Endothelial cell of umbilical vein (primary cell): ENCODE data around the gene MXD4. TPM values are rescaled to one million over a fixed set of nuclear protein-coding genes. Genes with fewer than 3 reads are reported as not detected.

Experiments used
- BruUV-seq: library from RNA; stranded (reverse); fragments of 400-500 nt; replicated peaks from 2 replicates; lab custom pipeline; 2021; lab: Mats Ljungman, UMichigan
- CTCF ChIA-PET: fragments of 300-600, 350-600 bp; sonication (Branson Sonifier 250); formaldehyde crosslinking; loops from one replicate; lab custom pipeline; 2021; ENCODE audit warnings: antibody characterized with exemption, inconsistent platforms; lab: Charles Lee
- POLR2A ChIA-PET: fragments of 300-600, 350-600 bp; sonication (Branson Sonifier 250); formaldehyde crosslinking; loops from one replicate; lab custom pipeline; 2021; ENCODE audit warnings: antibody characterized with exemption, inconsistent platforms; lab: Charles Lee
- DNase-seq: peaks from one replicate; pipeline ENCODE4 v3.0.0-alpha.2; 2011; ENCODE audit warnings: low read depth, low spot score
- FAIRE-seq: peaks from 2 replicates; lab custom pipeline; 2011; peaks lifted over from hg19 to GRCh38; lab: Jason Lieb, UNC
- H2AFZ ChIP-seq: 2 replicates; pipeline ENCODE4 v1.6.0; 2012; ENCODE audit warnings: low read depth, low read length, control low read depth, inconsistent platforms
- H3K27ac ChIP-seq: 2 replicates; pipeline ENCODE4 v1.5.1; 2011; ENCODE audit warnings: low read depth, mild to moderate bottlenecking, control low read depth, low read length, moderate library complexity; ENCODE audit not compliant: insufficient read depth
- H3K27me3 ChIP-seq, 2 experiments: 2 replicates each; pipeline versions ENCODE4 v1.6.0 to v1.6.1; 2011; ENCODE audit warnings: low read length in 2 of 2, mixed read lengths in 1 of 2; ENCODE audit not compliant: control insufficient read depth in 2 of 2, insufficient read depth in 2 of 2
- H3K36me3 ChIP-seq, 2 experiments: 2 replicates in 1 of 2; 3 replicates in 1 of 2; pipeline ENCODE4 v1.5.1; 2011; ENCODE audit warnings: low read length in 2 of 2, mild to moderate bottlenecking in 1 of 2, moderate library complexity in 1 of 2; ENCODE audit not compliant: control insufficient read depth in 2 of 2, insufficient read depth in 2 of 2; ENCODE audit errors: extremely low read depth in 1 of 2
- H3K4me1 ChIP-seq: 3 replicates; pipeline ENCODE4 v1.5.1; 2011; ENCODE audit warnings: mild to moderate bottlenecking, low read length; ENCODE audit not compliant: control insufficient read depth, insufficient read depth; ENCODE audit errors: extremely low read depth
- H3K4me2 ChIP-seq: 2 replicates; pipeline ENCODE4 v1.6.1; 2011; ENCODE audit warnings: low read length, control low read depth, mixed read lengths; ENCODE audit not compliant: insufficient read depth
- H3K4me3 ChIP-seq, 3 experiments: fragments of 200-600 bp in 1 of 3; sonication (generic), shearing (Covaris generic) in 1 of 3; replicated peaks in 1 of 3; 2 replicates each; pipeline ENCODE4 v1.5.1; 2011 to 2016; ENCODE audit warnings: control low read depth in 3 of 3, low read length in 3 of 3, mild to moderate bottlenecking in 2 of 3, inconsistent platforms in 1 of 3, low read depth in 1 of 3, moderate library complexity in 1 of 3; ENCODE audit not compliant: insufficient read depth in 1 of 3
- H3K79me2 ChIP-seq: 2 replicates; pipeline ENCODE4 v1.6.0; 2012; ENCODE audit warnings: low read length, inconsistent platforms; ENCODE audit not compliant: control insufficient read depth, insufficient read depth
- H3K9ac ChIP-seq: replicated peaks from 2 replicates; pipeline ENCODE3; 2011; ENCODE audit warnings: low read length, control low read depth; ENCODE audit not compliant: insufficient read depth; ENCODE audit errors: extremely low read depth
- H3K9me1 ChIP-seq: replicated peaks from 3 replicates; pipeline ENCODE4 v1.6.0; 2011; ENCODE audit warnings: mild to moderate bottlenecking, low read length; ENCODE audit not compliant: control insufficient read depth, insufficient read depth; ENCODE audit errors: extremely low read depth
- H3K9me3 ChIP-seq: replicated peaks from 2 replicates; pipeline ENCODE4 v1.5.1; 2012; ENCODE audit warnings: low read length, inconsistent platforms; ENCODE audit not compliant: control insufficient read depth, insufficient read depth
- H4K20me1 ChIP-seq: replicated peaks from 2 replicates; pipeline ENCODE3; 2011; ENCODE audit warnings: mild to moderate bottlenecking, low read length; ENCODE audit not compliant: control insufficient read depth, insufficient read depth; ENCODE audit errors: extremely low read depth
- EZH2 ChIP-seq: IDR thresholded peaks from 2 replicates; pipeline ENCODE4 v1.6.1; 2012; ENCODE audit warnings: borderline replicate concordance, low read depth, mild to moderate bottlenecking, moderate library complexity, low read length, inconsistent platforms; ENCODE audit not compliant: severe bottlenecking
- FOS ChIP-seq: IDR thresholded peaks from 2 replicates; pipeline ENCODE4 v1.6.1; 2011; ENCODE audit warnings: mild to moderate bottlenecking, low read length, moderate library complexity, borderline replicate concordance; ENCODE audit not compliant: insufficient read depth
- GATA2 ChIP-seq: IDR thresholded peaks from 2 replicates; pipeline ENCODE4 v1.7.0; 2011; ENCODE audit warnings: low read depth, mild to moderate bottlenecking, moderate library complexity, mixed read lengths, low read length; ENCODE audit not compliant: insufficient read length, insufficient read depth
- JUN ChIP-seq: IDR thresholded peaks from 2 replicates; pipeline ENCODE4 v1.6.1; 2011; ENCODE audit warnings: borderline replicate concordance, low read depth; ENCODE audit not compliant: insufficient read length, insufficient read depth
- MYC ChIP-seq: IDR thresholded peaks from one replicate; pipeline ENCODE4 v1.6.1; 2011; ENCODE audit warnings: mild to moderate bottlenecking, low read depth, low read length
- POLR2A ChIP-seq: IDR thresholded peaks from 2 replicates; pipeline ENCODE4 v1.6.1; 2012; ENCODE audit warnings: low read depth, mild to moderate bottlenecking, control low read depth, low read length
- POLR2AphosphoS5 ChIP-seq: IDR thresholded peaks from 2 replicates; pipeline ENCODE4 v1.6.1; 2012; ENCODE audit warnings: low read depth, mild to moderate bottlenecking, control low read depth, low read length, moderate library complexity; ENCODE audit not compliant: insufficient read depth
- dilution Hi-C: fragments of 300-500 bp; cut with MboI; formaldehyde crosslinking; loops from one replicate; pipeline ENCODE4 v1.15.0; 2019; ENCODE audit warnings: low sequenced_read_pairs; ENCODE audit not compliant: extremely low pct_ligation_motif_present
- intact Hi-C: fragments of 100-400 bp; cut with micrococcal nuclease; formaldehyde crosslinking; loops from one replicate; pipeline ENCODE4 v1.10.0; 2022
- polyA plus RNA-seq, 4 experiments: library from polyadenylated mRNA; depleted of rRNA in 3 of 4; stranded (reverse) in 3 of 4; unstranded in 1 of 4; fragments of >200 nt; gene quantifications; 2 replicates each; pipeline versions ENCODE4 v1.2.1 to v1.2.3, GENCODE V29; 2011 to 2012; ENCODE audit warnings: missing spikeins in 1 of 4
- total RNA-seq: library from RNA; stranded (reverse); gene quantifications from 2 replicates; pipeline ENCODE4 v1.2.3, GENCODE V29; 2021
- TF ChIP-seq, protein P1 (sequence below), 2 donors: IDR thresholded peaks; 1 replicate in 1 of 2; 2 replicates in 1 of 2; pipeline ENCODE4 v1.5.1; 2011; ENCODE audit warnings: low read length in 2 of 2, mild to moderate bottlenecking in 2 of 2, moderate library complexity in 2 of 2, control low read depth in 1 of 2, inconsistent platforms in 1 of 2, low read depth in 1 of 2; ENCODE audit not compliant: insufficient read depth in 1 of 2; ENCODE audit errors: extremely low read depth in 1 of 2
- TF ChIP-seq, protein P2 (sequence below): IDR thresholded peaks from 2 replicates; pipeline ENCODE4 v1.6.1; 2011; ENCODE audit not compliant: insufficient read depth, insufficient read length

MXD4 gene
- total and polyA plus RNA-seq, 2 donors (not counting 3 experiments of a cell fraction or from before 2014, with no cell fraction given): 62.7 to 74.1 TPM

DNA sequence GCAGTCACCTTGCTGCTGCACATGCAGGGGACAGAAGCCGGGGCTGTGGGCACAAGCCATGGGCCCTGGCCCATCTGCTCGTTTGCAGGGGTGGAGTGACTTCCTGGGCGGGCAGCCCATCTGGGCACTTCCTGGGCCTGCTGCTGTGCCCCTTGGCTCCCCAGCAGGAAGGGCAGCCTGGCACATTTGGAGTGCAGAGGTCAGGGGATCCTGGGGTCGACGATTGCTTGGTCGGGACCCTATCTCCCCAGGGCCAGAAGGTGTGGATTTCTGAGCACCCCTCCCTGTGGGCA lies 10.9 kb upstream of the MXD4 start:
- no peak overlapping the region for H3K4me2 ChIP-seq
- H3K27ac ChIP-seq: no peak overlapping the region
- DNase-seq (no peak), FAIRE-seq (no peak)
- no peak overlapping the region for H2AFZ ChIP-seq
- H3K36me3 ChIP-seq: no peaks in the 10 kb centered on the region
- ChIA-PET CTCF (no interaction called here), POLR2A (no interaction called here)
- H3K79me2 ChIP-seq: no peaks in the 10 kb centered on the region
- no peaks in the 10 kb centered on the region for H4K20me1 ChIP-seq
- intact Hi-C loops: no loop called here
- no peaks in the 10 kb centered on the region for H3K27me3 ChIP-seq
- no peak overlapping the region for H3K9ac ChIP-seq
- H3K4me1 ChIP-seq: no peaks in the 10 kb centered on the region
- dilution Hi-C loops: no loop called here
- no peak overlapping the region for H3K4me3 ChIP-seq
- no peaks in the 10 kb centered on the region for H3K9me1 ChIP-seq
- H3K9me3 ChIP-seq: no peaks in the 10 kb centered on the region
- no TSS peak for BruUV-seq
- TF ChIP-seq FOS: no peak
- TF ChIP-seq EZH2: no peak
- TF ChIP-seq JUN: no peak
- TF ChIP-seq, protein P1, sequence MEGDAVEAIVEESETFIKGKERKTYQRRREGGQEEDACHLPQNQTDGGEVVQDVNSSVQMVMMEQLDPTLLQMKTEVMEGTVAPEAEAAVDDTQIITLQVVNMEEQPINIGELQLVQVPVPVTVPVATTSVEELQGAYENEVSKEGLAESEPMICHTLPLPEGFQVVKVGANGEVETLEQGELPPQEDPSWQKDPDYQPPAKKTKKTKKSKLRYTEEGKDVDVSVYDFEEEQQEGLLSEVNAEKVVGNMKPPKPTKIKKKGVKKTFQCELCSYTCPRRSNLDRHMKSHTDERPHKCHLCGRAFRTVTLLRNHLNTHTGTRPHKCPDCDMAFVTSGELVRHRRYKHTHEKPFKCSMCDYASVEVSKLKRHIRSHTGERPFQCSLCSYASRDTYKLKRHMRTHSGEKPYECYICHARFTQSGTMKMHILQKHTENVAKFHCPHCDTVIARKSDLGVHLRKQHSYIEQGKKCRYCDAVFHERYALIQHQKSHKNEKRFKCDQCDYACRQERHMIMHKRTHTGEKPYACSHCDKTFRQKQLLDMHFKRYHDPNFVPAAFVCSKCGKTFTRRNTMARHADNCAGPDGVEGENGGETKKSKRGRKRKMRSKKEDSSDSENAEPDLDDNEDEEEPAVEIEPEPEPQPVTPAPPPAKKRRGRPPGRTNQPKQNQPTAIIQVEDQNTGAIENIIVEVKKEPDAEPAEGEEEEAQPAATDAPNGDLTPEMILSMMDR (IDR thresholded peaks at IDR 0.05; ENCODE audit: extremely low read depth in 1 of 2, insufficient read depth in 1 of 2, low read depth in 1 of 2, low read length in 2 of 2): no peak
- TF ChIP-seq MYC: no peak
- TF ChIP-seq GATA2: no peak
- TF ChIP-seq POLR2A: no peak
- TF ChIP-seq, protein P2, sequence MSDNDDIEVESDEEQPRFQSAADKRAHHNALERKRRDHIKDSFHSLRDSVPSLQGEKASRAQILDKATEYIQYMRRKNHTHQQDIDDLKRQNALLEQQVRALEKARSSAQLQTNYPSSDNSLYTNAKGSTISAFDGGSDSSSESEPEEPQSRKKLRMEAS: no peak
- no peak for TF ChIP-seq POLR2AphosphoS5
